PC-9 (cell line): ENCODE data around the gene SLC30A7. TPM values are rescaled to one million over a fixed set of nuclear protein-coding genes. Genes with fewer than 3 reads are reported as not detected.
A peak's percentile ranks its signal among the peaks of the same experiment; 100 is the strongest.
"Not testable (repeated sequence)": the region's sequence is repeated elsewhere in the genome, so short reads cannot be mapped to it uniquely, and the experiment has no call there.

Experiments
- BruUV-seq: library from RNA; stranded (reverse); fragments of 400-500 nt; replicated peaks from 2 replicates; lab custom pipeline; 2021; lab: Mats Ljungman, UMichigan
- CTCF ChIA-PET: fragments of 300-600 bp; sonication (Branson Sonifier 250); formaldehyde crosslinking; loops from one replicate; lab custom pipeline; 2022; ENCODE audit warnings: antibody characterized with exemption; lab: Charles Lee
- POLR2A ChIA-PET: fragments of 300-600 bp; sonication (Branson Sonifier 250); formaldehyde crosslinking; loops from one replicate; lab custom pipeline; 2022; ENCODE audit warnings: antibody characterized with exemption; ENCODE audit not compliant: unreplicated experiment; lab: Charles Lee
- DNase-seq, 2 experiments: peaks; one replicate each; pipeline versions ENCODE4 v3.0.0 to v3.0.0-alpha.2; 2015 to 2022; ENCODE audit warnings: mixed read lengths in 1 of 2
- H2AFZ ChIP-seq: fragments of 200-600 bp; sonication (generic); 2 replicates; pipeline ENCODE4 v1.8.1; 2017; ENCODE audit warnings: antibody characterized with exemption
- H3F3A ChIP-seq: fragments of 200-600 bp; sonication (generic); 2 replicates; pipeline ENCODE4 v1.8.1; 2017; ENCODE audit warnings: antibody characterized with exemption, mild to moderate bottlenecking, low read depth; ENCODE audit not compliant: insufficient read depth
- H3K27ac ChIP-seq: fragments of 200-600 bp; sonication (generic); 2 replicates; pipeline ENCODE4 v1.6.1; 2016; ENCODE audit warnings: mixed run types
- H3K27me3 ChIP-seq: fragments of 200-600 bp; sonication (generic); 2 replicates; pipeline ENCODE4 v1.6.1; 2016; ENCODE audit warnings: low read depth, mixed run types; ENCODE audit not compliant: insufficient read depth
- H3K36me3 ChIP-seq: fragments of 200-600 bp; sonication (generic); 2 replicates; pipeline ENCODE4 v1.6.1; 2016; ENCODE audit warnings: low read depth, mixed run types
- H3K4me1 ChIP-seq: fragments of 200-600 bp; sonication (generic); replicated peaks from 2 replicates; pipeline ENCODE4 v1.6.1; 2016; ENCODE audit warnings: mixed run types; ENCODE audit not compliant: insufficient read depth
- H3K4me2 ChIP-seq: fragments of 200-600 bp; sonication (generic); 2 replicates; pipeline ENCODE4 v1.6.1; 2017; ENCODE audit warnings: mixed run types
- H3K4me3 ChIP-seq: fragments of 200-600 bp; sonication (generic); 2 replicates; pipeline ENCODE4 v1.6.1; 2016; ENCODE audit warnings: mixed run types
- H3K79me2 ChIP-seq: fragments of 200-600 bp; sonication (generic); 2 replicates; pipeline ENCODE4 v1.6.1; 2017; ENCODE audit warnings: low read depth, mixed run types
- H3K9me2 ChIP-seq: fragments of 200-600 bp; sonication (generic); 2 replicates; pipeline ENCODE4 v1.8.1; 2017; ENCODE audit warnings: mild to moderate bottlenecking; ENCODE audit not compliant: insufficient read depth
- H3K9me3 ChIP-seq: fragments of 200-600 bp; sonication (generic); 2 replicates; pipeline ENCODE4 v1.8.1; 2016; ENCODE audit warnings: low read depth; ENCODE audit not compliant: insufficient read depth
- H4K20me1 ChIP-seq: fragments of 200-600 bp; sonication (generic); 2 replicates; pipeline ENCODE4 v1.8.1; 2017; ENCODE audit not compliant: insufficient read depth
- CTCF ChIP-seq: fragments of 200-600 bp; sonication (generic); conservative IDR thresholded peaks from 2 replicates; pipeline ENCODE4 v1.6.1; 2017; ENCODE audit warnings: mixed run types, antibody characterized with exemption, mild to moderate bottlenecking, moderate library complexity
- EZH2 ChIP-seq: fragments of 200-600 bp; sonication (generic); IDR thresholded peaks from 2 replicates; pipeline ENCODE4 v1.8.0; 2017; ENCODE audit warnings: antibody characterized with exemption, low read depth
- intact Hi-C: fragments of 100-400 bp; cut with micrococcal nuclease; formaldehyde crosslinking; loops from one replicate; pipeline ENCODE4 v1.10.0; 2022; ENCODE audit not compliant: unreplicated experiment
- total RNA-seq: library from RNA; stranded (reverse); gene quantifications from 2 replicates; pipeline ENCODE4 v1.2.3, GENCODE V29; 2021

The SLC30A7 gene
- total RNA-seq, 1 experiment from 2014 or later: 27.4 TPM

- Histone ChIP-seq H3K9me3 (no peaks in the 10 kb centered on the region), H3K9me2 (no peaks in the 10 kb centered on the region), H3K4me3 (no peak overlapping the region), H3K27me3 (no peaks in the 10 kb centered on the region), H2AFZ (no peak overlapping the region), H3K4me1 (peaks cover 13% of the 10 kb centered on the region; the same call in 1 of the 2 replicates), H4K20me1 (no peaks in the 10 kb centered on the region), H3K4me2 (0 out of 2 replicates have a peak overlapping the region, but pooled peaks have one; percentile 3), H3F3A (peaks cover 9% of the 10 kb centered on the region; the same call in 1 of the 2 replicates), H3K79me2 (no peaks in the 10 kb centered on the region), H3K27ac (no peak overlapping the region), H3K36me3 (peaks cover 4% of the 10 kb centered on the region; the same call in 1 of the 2 replicates)
- DNase-seq: peak in 1 of 2 experiments; percentile 76
- TF ChIP-seq EZH2 (no peak), CTCF (peak; percentile 51; the same call in 1 of the 2 replicates)
- intact Hi-C loops: no loop called here
- CTCF ChIA-PET: interaction anchor here (0.7 kb wide), 1 partner anchor 15 kb away, joined by 3 read pairs; no protein-coding TSS in a partner anchor
- no TSS peak for BruUV-seq
- POLR2A ChIA-PET: interaction anchor here (0.6 kb wide), 1 partner anchor 404 kb away, joined by 3 read pairs; no protein-coding TSS in a partner anchor
Measured at GRCh38 chr1:100883963-100884362, 11.9 kb upstream of the SLC30A7 start.

GRCh38 chr1:100889007-100889406, 6.9 kb upstream of the SLC30A7 start:
- H4K20me1 ChIP-seq, H2AFZ ChIP-seq, H3K4me3 ChIP-seq, H3K27me3 ChIP-seq, DNase-seq, H3K4me2 ChIP-seq, H3K27ac ChIP-seq, intact Hi-C loops, CTCF ChIA-PET, BruUV-seq, POLR2A ChIA-PET, H3K9me2 ChIP-seq: not testable (repeated sequence)
- peaks cover 11% of the 10 kb centered on the region for H3F3A ChIP-seq
- H3K79me2 ChIP-seq: peaks cover 19% of the 10 kb centered on the region
- H3K9me3 ChIP-seq: peaks cover 19% of the 10 kb centered on the region; the same call in 1 of the 2 replicates
- H3K4me1 ChIP-seq: peaks cover 18% of the 10 kb centered on the region
- H3K36me3 ChIP-seq: peaks cover 20% of the 10 kb centered on the region; the same call in 1 of the 2 replicates

GRCh38 chr1:100889869-100890482, 5.9 kb upstream of the SLC30A7 start:
- H2AFZ ChIP-seq, H3K9me2 ChIP-seq, H3K27me3 ChIP-seq, H4K20me1 ChIP-seq, H3K4me2 ChIP-seq, H3K27ac ChIP-seq, DNase-seq, H3K4me3 ChIP-seq, POLR2A ChIA-PET, BruUV-seq: not testable (repeated sequence)
- Histone ChIP-seq H3K36me3 (peaks cover 20% of the 10 kb centered on the region; the same call in 1 of the 2 replicates), H3K4me1 (peaks cover 16% of the 10 kb centered on the region), H3F3A (peaks cover 12% of the 10 kb centered on the region), H3K79me2 (peaks cover 22% of the 10 kb centered on the region), H3K9me3 (peaks cover 19% of the 10 kb centered on the region; the same call in 1 of the 2 replicates)
- intact Hi-C loops: loop anchor here (10.0 kb wide), 1 partner anchor 755 kb away; the partner anchor contains the start of genes SASS6 and TRMT13
- CTCF ChIA-PET: interaction anchor here (0.7 kb wide), 1 partner anchor 219 kb away, joined by 3 read pairs; no protein-coding TSS in a partner anchor

GRCh38 chr1:100891380-100891779, 4.5 kb upstream of the SLC30A7 start:
- CTCF ChIA-PET: no interaction called here
- intact Hi-C loops: loop anchor here (10.0 kb wide), 1 partner anchor 757 kb away; the partner anchor contains the start of genes SASS6 and TRMT13
- Histone ChIP-seq H3K9me3 (peaks cover 19% of the 10 kb centered on the region; the same call in 1 of the 2 replicates), H3K27ac (no peak overlapping the region), H3K4me3 (no peak overlapping the region), H3K27me3 (no peaks in the 10 kb centered on the region), H3F3A (peaks cover 23% of the 10 kb centered on the region), H3K9me2 (no peaks in the 10 kb centered on the region), H4K20me1 (no peaks in the 10 kb centered on the region), H3K4me2 (no peak overlapping the region), H3K36me3 (peaks cover 20% of the 10 kb centered on the region; the same call in 1 of the 2 replicates), H2AFZ (no peak overlapping the region), H3K4me1 (peaks cover 16% of the 10 kb centered on the region), H3K79me2 (peaks cover 26% of the 10 kb centered on the region)
- POLR2A ChIA-PET: no interaction called here
- TF ChIP-seq EZH2: no peak
- no peak for TF ChIP-seq CTCF
- no TSS peak for BruUV-seq
- DNase-seq: no peak
